ENCODE measurements around the gene ZNF223. TPM values are rescaled to one million over a fixed set of nuclear protein-coding genes. Genes with fewer than 3 reads are reported as not detected.

ZNF223 gene
- total RNA-seq, 1 experiment from 2014 or later = 4.8 TPM

GRCh38 chr19:44059229-44059628 lies 7.4 kb downstream of the ZNF223 start:
- Mint-ChIP-seq H3K4me1 (no peaks in the 10 kb centered on the region), H3K27me3 (ENCODE audit: low read depth) (no peaks in the 10 kb centered on the region), H3K9me3 (peaks cover 0 to 30% of the 10 kb centered on the region in 2 experiments; a peak in 3 of 5 replicates), H3K4me3 (no peak overlapping the region), H3K27ac (no peak overlapping the region), H3K36me3 (ENCODE audit: insufficient read depth in 1 of 3, low read depth in 3 of 3) (peaks cover 84 to 88% (median 84%) of the 10 kb centered on the region in 3 experiments)
- Histone ChIP-seq H3K18ac (ENCODE audit: insufficient read length, low read depth, low read length) (no peak overlapping the region), H3K9ac (ENCODE audit: extremely low read depth, insufficient read length, low read length) (no peak overlapping the region), H3K56ac (ENCODE audit: insufficient read length, low read depth, low read length) (no peak overlapping the region), H3K27ac (ENCODE audit: insufficient read length, low read depth, low read length) (no peak overlapping the region), H3K23ac (ENCODE audit: insufficient read length, low read depth, low read length) (no peak overlapping the region), H2BK15ac (ENCODE audit: low read depth, low read length) (no peak overlapping the region), H3K4ac (ENCODE audit: low read depth, low read length) (no peak overlapping the region), H2AK5ac (ENCODE audit: insufficient read length, low read length) (no peak overlapping the region), H4K5ac (ENCODE audit: insufficient read length, low read depth, low read length) (no peak overlapping the region), H4K20me1 (ENCODE audit: control insufficient read depth, insufficient read depth, insufficient read length) (no peaks in the 10 kb centered on the region), H3K79me2 (ENCODE audit: insufficient read depth, low read length) (no peaks in the 10 kb centered on the region), H3K27me3 (ENCODE audit: insufficient read depth, low read length) (no peaks in the 10 kb centered on the region), H3K23me2 (ENCODE audit: insufficient read length, low read depth, low read length, poor library complexity, severe bottlenecking) (no peaks in the 10 kb centered on the region), H2BK5ac (ENCODE audit: insufficient read length, low read length) (no peak overlapping the region), H3T11ph (ENCODE audit: low read length) (no peak overlapping the region), H2AFZ (ENCODE audit: low read length) (no peak overlapping the region), H4K91ac (ENCODE audit: insufficient read length, low read depth, low read length) (no peak overlapping the region), H2BK12ac (ENCODE audit: insufficient read length, low read depth, low read length) (no peak overlapping the region), H4K8ac (replicated peaks; ENCODE audit: insufficient read length, low read depth, low read length) (no peak overlapping the region), H3K4me2 (ENCODE audit: insufficient read depth, insufficient read length, low read length) (no peak overlapping the region), H3K4me1 (ENCODE audit: insufficient read depth, low read length) (no peaks in the 10 kb centered on the region), H3K79me1 (ENCODE audit: insufficient read depth, low read depth, low read length, poor library complexity, severe bottlenecking) (no peaks in the 10 kb centered on the region), H3K14ac (ENCODE audit: insufficient read depth, low read length) (no peak overlapping the region), H3K9me3 (ENCODE audit: control insufficient read depth, low read depth, low read length) (no peaks in the 10 kb centered on the region), H2BK120ac (ENCODE audit: low read depth, low read length, poor library complexity, severe bottlenecking) (no peak overlapping the region), H2BK20ac (ENCODE audit: low read depth, low read length, poor library complexity, severe bottlenecking) (no peak overlapping the region)
- WGBS (ENCODE audit: extremely low coverage, insufficient read length, low lambda C conversion rate) = no CpG with 5 or more reads among the region's 2 CpGs
- no peak for DNase-seq
- no peak for TF ChIP-seq CTCF (conservative IDR thresholded peaks at IDR 0.05)

Data from H9 (cell line).